GM23338 (cell line): Measurements from ENCODE around the gene PDE3B. TPM values are rescaled to one million over a fixed set of nuclear protein-coding genes. Genes with fewer than 3 reads are reported as not detected.

Source experiments
- ATAC-seq: fragments of 200-7000 bp; cut with Tn5 transposase; 3 replicates; pipeline ENCODE4 v1.9.1; 2020
- DNase-seq: peaks from one replicate; pipeline ENCODE4 v3.0.0-alpha.2; 2015; ENCODE audit warnings: low spot score
- H2AFZ ChIP-seq: fragments of 200-600 bp; sonication (generic); 2 replicates; pipeline ENCODE4 v1.8.0; 2016; ENCODE audit warnings: antibody characterized with exemption, mild to moderate bottlenecking, moderate library complexity
- H3F3A ChIP-seq: fragments of 200-600 bp; sonication (generic); replicated peaks from 2 replicates; pipeline ENCODE4 v1.8.0; 2017; ENCODE audit warnings: antibody characterized with exemption, mixed run types, low read depth
- H3K27ac ChIP-seq: fragments of 200-600 bp; sonication (generic); 2 replicates; pipeline ENCODE4 v1.6.1; 2016; ENCODE audit warnings: low read depth
- H3K27me3 ChIP-seq: fragments of 200-600 bp; sonication (generic); 2 replicates; pipeline ENCODE4 v1.8.0; 2016; ENCODE audit warnings: mild to moderate bottlenecking, mixed run types, moderate library complexity; ENCODE audit not compliant: insufficient read depth
- H3K36me3 ChIP-seq: fragments of 200-600 bp; sonication (generic); 2 replicates; pipeline ENCODE4 v1.8.0; 2016; ENCODE audit warnings: mild to moderate bottlenecking; ENCODE audit not compliant: insufficient read depth
- H3K4me1 ChIP-seq: fragments of 200-600 bp; sonication (generic); 2 replicates; pipeline ENCODE4 v1.8.0; 2016; ENCODE audit warnings: mild to moderate bottlenecking, moderate library complexity; ENCODE audit not compliant: insufficient read depth
- H3K4me2 ChIP-seq: fragments of 200-600 bp; sonication (generic); 2 replicates; pipeline ENCODE4 v1.7.1; 2017; ENCODE audit warnings: mixed run types
- H3K4me3 ChIP-seq: fragments of 200-600 bp; sonication (generic); 2 replicates; pipeline ENCODE4 v1.6.1; 2016; ENCODE audit warnings: mixed run types
- H3K79me2 ChIP-seq: fragments of 200-600 bp; sonication (generic); replicated peaks from 2 replicates; pipeline ENCODE4 v1.8.0; 2017; ENCODE audit warnings: mild to moderate bottlenecking; ENCODE audit not compliant: insufficient read depth
- H3K9me2 ChIP-seq: fragments of 200-600 bp; sonication (generic); 2 replicates; pipeline ENCODE4 v1.8.0; 2017; ENCODE audit not compliant: insufficient read depth
- H4K20me1 ChIP-seq: fragments of 200-600 bp; sonication (generic); replicated peaks from 2 replicates; pipeline ENCODE4 v1.8.0; 2017; ENCODE audit warnings: mild to moderate bottlenecking; ENCODE audit not compliant: insufficient read depth
- H3K27ac Mint-ChIP-seq: 2 replicates; pipeline ENCODE4 v1.8.0; 2020; ENCODE audit warnings: inconsistent platforms, mild to moderate bottlenecking, moderate library complexity, mixed read lengths
- H3K27me3 Mint-ChIP-seq: 3 replicates; pipeline ENCODE4 v1.8.0; 2022; ENCODE audit warnings: low read depth, mild to moderate bottlenecking, moderate library complexity, mixed read lengths, inconsistent platforms; ENCODE audit not compliant: insufficient read depth, poor library complexity
- H3K36me3 Mint-ChIP-seq: 3 replicates; pipeline ENCODE4 v1.8.0; 2021; ENCODE audit warnings: low read depth, mild to moderate bottlenecking, inconsistent platforms, moderate library complexity, mixed read lengths
- H3K4me1 Mint-ChIP-seq: 3 replicates; pipeline ENCODE4 v1.8.0; 2020; ENCODE audit warnings: mild to moderate bottlenecking, inconsistent platforms, mixed read lengths
- H3K4me3 Mint-ChIP-seq: 3 replicates; pipeline ENCODE4 v1.8.0; 2021; ENCODE audit warnings: moderate library complexity, mild to moderate bottlenecking, inconsistent platforms, mixed read lengths
- H3K9me3 Mint-ChIP-seq: 3 replicates; pipeline ENCODE4 v1.8.0; 2020; ENCODE audit warnings: moderate library complexity, mild to moderate bottlenecking, inconsistent platforms, mixed read lengths
- CREB1 ChIP-seq: fragments of 250-450 bp; sonication (Bioruptor Pico); IDR thresholded peaks from 2 replicates; pipeline ENCODE4 v1.5.0; 2020; ENCODE audit warnings: low read depth, mild to moderate bottlenecking, moderate library complexity
- EZH2 ChIP-seq: fragments of 200-600 bp; sonication (generic); IDR thresholded peaks from one replicate; pipeline ENCODE4 v1.8.0; 2017; ENCODE audit warnings: antibody characterized with exemption, mild to moderate bottlenecking, low read depth; ENCODE audit not compliant: unreplicated experiment
- JUNB ChIP-seq: IDR thresholded peaks from one replicate; pipeline ENCODE4 v1.6.1; 2016; ENCODE audit warnings: antibody characterized with exemption; ENCODE audit not compliant: unreplicated experiment
- POLR2AphosphoS5 ChIP-seq: IDR thresholded peaks from 2 replicates; pipeline ENCODE4 v1.6.1; 2016; ENCODE audit warnings: antibody characterized with exemption, low read depth
- ZNF114 ChIP-seq: fragments of 250-450 bp; sonication (Bioruptor Pico); IDR thresholded peaks from 2 replicates; pipeline ENCODE4 v1.5.0; 2020; ENCODE audit warnings: mild to moderate bottlenecking, moderate library complexity
- ZNF331 ChIP-seq: fragments of 250-450 bp; sonication (Bioruptor Pico); IDR thresholded peaks from 2 replicates; pipeline ENCODE4 v1.5.0; 2020; ENCODE audit warnings: low read depth, mild to moderate bottlenecking, moderate library complexity
- polyA plus RNA-seq: library from polyadenylated mRNA; unstranded; fragments of >200 nt; fragmentation: Nextera tagmentation; extraction: Ambion mirVana; gene quantifications from 2 replicates; pipeline ENCODE4 v1.2.1, GENCODE V29; 2016
- total RNA-seq: library from RNA; depleted of rRNA; stranded (reverse); fragments of >200 nt; shearing (Covaris generic); gene quantifications from 2 replicates; pipeline ENCODE4 v1.2.3, GENCODE V29; 2014
- TF ChIP-seq, protein P1 (sequence below), 2 experiments: fragments of 200-600 bp in 1 of 2; sonication (generic) in 1 of 2; conservative IDR thresholded peaks; 2 replicates each; pipeline versions ENCODE4 v1.5.1 to v1.6.1; 2016 to 2017; ENCODE audit warnings: antibody characterized with exemption in 2 of 2, low read depth in 2 of 2, mild to moderate bottlenecking in 2 of 2, moderate library complexity in 1 of 2
- TF ChIP-seq, protein P2 (sequence below): fragments of 250-450 bp; sonication (Bioruptor Pico); IDR thresholded peaks from 2 replicates; pipeline ENCODE4 v1.5.0; 2020; ENCODE audit warnings: mild to moderate bottlenecking, moderate library complexity

The PDE3B gene
- total and polyA plus RNA-seq, 2 experiments from 2014 or later: 4.3 to 21.3 TPM

DNA sequence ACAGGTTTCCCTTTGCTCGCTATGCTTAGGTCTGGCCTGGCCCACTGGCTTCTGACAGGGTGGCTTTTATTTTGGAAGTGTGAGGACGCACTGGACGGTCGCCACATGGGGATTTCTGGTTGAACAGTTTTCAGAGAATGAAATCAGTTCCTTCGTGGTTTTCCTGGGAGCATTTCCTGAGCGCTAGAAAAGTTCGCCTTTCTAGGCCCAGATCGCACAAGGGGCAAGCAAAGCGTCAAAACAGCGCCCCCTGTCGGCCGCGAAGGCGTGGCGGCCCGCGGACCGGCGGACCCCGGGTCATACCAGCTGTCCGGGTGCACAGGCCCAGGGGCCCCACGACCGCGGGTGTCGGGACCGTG, 261.1 kb downstream of the PDE3B start:
- peak overlapping the region; percentile 79 for H3K4me3 ChIP-seq
- H3K27me3 Mint-ChIP-seq: peaks cover 23% of the 10 kb centered on the region
- no peaks in the 10 kb centered on the region; the same call in 1 of the 2 replicates for H3F3A ChIP-seq
- DNase-seq (peak; percentile 87), ATAC-seq (peak; percentile 62)
- H3K4me1 Mint-ChIP-seq: peaks cover 16% of the 10 kb centered on the region
- no peaks in the 10 kb centered on the region for H3K36me3 Mint-ChIP-seq
- no peak for TF ChIP-seq ZNF331 (CRISPR knock-in tag)
- TF ChIP-seq POLR2AphosphoS5: 0 out of 2 replicates have a peak, but pooled peaks have one; percentile 8
- TF ChIP-seq, protein P1, sequence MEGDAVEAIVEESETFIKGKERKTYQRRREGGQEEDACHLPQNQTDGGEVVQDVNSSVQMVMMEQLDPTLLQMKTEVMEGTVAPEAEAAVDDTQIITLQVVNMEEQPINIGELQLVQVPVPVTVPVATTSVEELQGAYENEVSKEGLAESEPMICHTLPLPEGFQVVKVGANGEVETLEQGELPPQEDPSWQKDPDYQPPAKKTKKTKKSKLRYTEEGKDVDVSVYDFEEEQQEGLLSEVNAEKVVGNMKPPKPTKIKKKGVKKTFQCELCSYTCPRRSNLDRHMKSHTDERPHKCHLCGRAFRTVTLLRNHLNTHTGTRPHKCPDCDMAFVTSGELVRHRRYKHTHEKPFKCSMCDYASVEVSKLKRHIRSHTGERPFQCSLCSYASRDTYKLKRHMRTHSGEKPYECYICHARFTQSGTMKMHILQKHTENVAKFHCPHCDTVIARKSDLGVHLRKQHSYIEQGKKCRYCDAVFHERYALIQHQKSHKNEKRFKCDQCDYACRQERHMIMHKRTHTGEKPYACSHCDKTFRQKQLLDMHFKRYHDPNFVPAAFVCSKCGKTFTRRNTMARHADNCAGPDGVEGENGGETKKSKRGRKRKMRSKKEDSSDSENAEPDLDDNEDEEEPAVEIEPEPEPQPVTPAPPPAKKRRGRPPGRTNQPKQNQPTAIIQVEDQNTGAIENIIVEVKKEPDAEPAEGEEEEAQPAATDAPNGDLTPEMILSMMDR (conservative IDR thresholded peaks at IDR 0.05; ENCODE audit: low read depth in 2 of 2): peak; percentile 82 to 89
- H3K27ac Mint-ChIP-seq: no peak overlapping the region
- no peaks in the 10 kb centered on the region for H3K4me1 ChIP-seq
- H3K9me3 Mint-ChIP-seq: no peaks in the 10 kb centered on the region
- no peaks in the 10 kb centered on the region for H3K9me2 ChIP-seq
- H3K4me3 Mint-ChIP-seq: peak overlapping the region; percentile 92
- H4K20me1 ChIP-seq: no peaks in the 10 kb centered on the region
- no peaks in the 10 kb centered on the region for H3K36me3 ChIP-seq
- H3K4me2 ChIP-seq: peak overlapping the region; percentile 96
- H3K27me3 ChIP-seq: peaks cover 11% of the 10 kb centered on the region
- no peaks in the 10 kb centered on the region for H3K79me2 ChIP-seq
- H2AFZ ChIP-seq: peak overlapping the region; percentile 99
- no peak overlapping the region; the same call in 1 of the 2 replicates for H3K27ac ChIP-seq

DNA sequence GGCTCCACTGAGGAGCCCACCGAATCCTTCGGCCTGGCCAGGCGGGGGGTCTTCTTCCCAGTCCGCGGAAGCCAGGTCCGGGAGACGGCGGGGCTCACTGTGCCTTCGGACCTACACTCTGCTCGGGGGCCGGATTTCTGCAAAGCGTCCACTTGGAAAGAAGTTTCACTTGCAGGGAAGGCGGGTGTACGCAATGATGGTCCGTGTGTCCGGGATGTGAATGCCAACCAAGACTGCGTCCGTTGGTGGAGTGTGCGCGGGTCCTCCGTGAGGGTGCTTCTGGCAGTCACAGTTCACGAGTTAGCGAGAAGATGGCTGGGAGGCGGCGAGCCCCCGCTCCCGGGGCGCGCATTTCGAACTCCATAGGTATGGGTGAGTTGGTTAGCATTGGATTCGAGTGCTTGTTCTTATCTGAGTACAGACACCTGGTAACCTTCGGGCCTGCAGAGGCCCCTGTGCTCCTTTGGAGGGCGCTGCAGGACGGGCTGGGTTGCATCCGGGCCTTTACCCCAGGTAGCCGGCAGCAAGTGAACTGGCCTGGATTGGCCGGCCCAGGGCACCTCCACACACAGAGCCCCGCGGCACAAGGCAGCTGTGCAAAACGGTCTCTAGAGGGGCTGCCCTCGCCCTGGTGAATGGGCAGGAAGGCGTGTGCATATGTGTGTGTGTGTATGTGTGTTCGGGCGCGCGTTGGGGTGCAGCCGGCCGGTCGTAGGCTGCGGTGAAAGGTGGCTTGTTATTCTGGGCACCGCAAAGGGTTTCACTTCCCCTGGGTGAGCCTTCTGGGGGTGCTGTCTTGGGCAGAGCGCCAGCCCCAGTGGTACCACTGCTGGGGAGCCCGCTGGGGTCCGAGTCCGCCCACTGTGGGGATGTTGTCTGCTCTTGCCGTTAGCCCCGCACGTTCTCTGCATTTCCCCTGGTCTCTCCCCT, 261.8 kb downstream of the PDE3B start:
- peak overlapping the region; percentile 92 for H3K4me3 Mint-ChIP-seq
- Histone ChIP-seq H3K4me2 (peak overlapping the region; percentile 96), H3K27me3 (peaks cover 11% of the 10 kb centered on the region), H3K36me3 (no peaks in the 10 kb centered on the region), H3K9me2 (no peaks in the 10 kb centered on the region), H3K27ac (no peak overlapping the region), H2AFZ (peak overlapping the region; percentile 99), H3F3A (no peaks in the 10 kb centered on the region; the same call in 1 of the 2 replicates), H3K79me2 (no peaks in the 10 kb centered on the region), H3K4me3 (peak overlapping the region; percentile 79), H3K4me1 (no peaks in the 10 kb centered on the region), H4K20me1 (no peaks in the 10 kb centered on the region)
- peaks cover 16% of the 10 kb centered on the region for H3K4me1 Mint-ChIP-seq
- peak overlapping the region; percentile 81 for H3K27ac Mint-ChIP-seq
- no peaks in the 10 kb centered on the region for H3K36me3 Mint-ChIP-seq
- H3K9me3 Mint-ChIP-seq: no peaks in the 10 kb centered on the region
- DNase-seq (peak; percentile 93), ATAC-seq (peak; percentile 81)
- H3K27me3 Mint-ChIP-seq: peaks cover 23% of the 10 kb centered on the region
- TF ChIP-seq CREB1 (CRISPR knock-in tag) (no peak), ZNF114 (no peak), EZH2 (no peak), POLR2AphosphoS5 (peak; percentile 76), JUNB (no peak)
- TF ChIP-seq, protein P2, sequence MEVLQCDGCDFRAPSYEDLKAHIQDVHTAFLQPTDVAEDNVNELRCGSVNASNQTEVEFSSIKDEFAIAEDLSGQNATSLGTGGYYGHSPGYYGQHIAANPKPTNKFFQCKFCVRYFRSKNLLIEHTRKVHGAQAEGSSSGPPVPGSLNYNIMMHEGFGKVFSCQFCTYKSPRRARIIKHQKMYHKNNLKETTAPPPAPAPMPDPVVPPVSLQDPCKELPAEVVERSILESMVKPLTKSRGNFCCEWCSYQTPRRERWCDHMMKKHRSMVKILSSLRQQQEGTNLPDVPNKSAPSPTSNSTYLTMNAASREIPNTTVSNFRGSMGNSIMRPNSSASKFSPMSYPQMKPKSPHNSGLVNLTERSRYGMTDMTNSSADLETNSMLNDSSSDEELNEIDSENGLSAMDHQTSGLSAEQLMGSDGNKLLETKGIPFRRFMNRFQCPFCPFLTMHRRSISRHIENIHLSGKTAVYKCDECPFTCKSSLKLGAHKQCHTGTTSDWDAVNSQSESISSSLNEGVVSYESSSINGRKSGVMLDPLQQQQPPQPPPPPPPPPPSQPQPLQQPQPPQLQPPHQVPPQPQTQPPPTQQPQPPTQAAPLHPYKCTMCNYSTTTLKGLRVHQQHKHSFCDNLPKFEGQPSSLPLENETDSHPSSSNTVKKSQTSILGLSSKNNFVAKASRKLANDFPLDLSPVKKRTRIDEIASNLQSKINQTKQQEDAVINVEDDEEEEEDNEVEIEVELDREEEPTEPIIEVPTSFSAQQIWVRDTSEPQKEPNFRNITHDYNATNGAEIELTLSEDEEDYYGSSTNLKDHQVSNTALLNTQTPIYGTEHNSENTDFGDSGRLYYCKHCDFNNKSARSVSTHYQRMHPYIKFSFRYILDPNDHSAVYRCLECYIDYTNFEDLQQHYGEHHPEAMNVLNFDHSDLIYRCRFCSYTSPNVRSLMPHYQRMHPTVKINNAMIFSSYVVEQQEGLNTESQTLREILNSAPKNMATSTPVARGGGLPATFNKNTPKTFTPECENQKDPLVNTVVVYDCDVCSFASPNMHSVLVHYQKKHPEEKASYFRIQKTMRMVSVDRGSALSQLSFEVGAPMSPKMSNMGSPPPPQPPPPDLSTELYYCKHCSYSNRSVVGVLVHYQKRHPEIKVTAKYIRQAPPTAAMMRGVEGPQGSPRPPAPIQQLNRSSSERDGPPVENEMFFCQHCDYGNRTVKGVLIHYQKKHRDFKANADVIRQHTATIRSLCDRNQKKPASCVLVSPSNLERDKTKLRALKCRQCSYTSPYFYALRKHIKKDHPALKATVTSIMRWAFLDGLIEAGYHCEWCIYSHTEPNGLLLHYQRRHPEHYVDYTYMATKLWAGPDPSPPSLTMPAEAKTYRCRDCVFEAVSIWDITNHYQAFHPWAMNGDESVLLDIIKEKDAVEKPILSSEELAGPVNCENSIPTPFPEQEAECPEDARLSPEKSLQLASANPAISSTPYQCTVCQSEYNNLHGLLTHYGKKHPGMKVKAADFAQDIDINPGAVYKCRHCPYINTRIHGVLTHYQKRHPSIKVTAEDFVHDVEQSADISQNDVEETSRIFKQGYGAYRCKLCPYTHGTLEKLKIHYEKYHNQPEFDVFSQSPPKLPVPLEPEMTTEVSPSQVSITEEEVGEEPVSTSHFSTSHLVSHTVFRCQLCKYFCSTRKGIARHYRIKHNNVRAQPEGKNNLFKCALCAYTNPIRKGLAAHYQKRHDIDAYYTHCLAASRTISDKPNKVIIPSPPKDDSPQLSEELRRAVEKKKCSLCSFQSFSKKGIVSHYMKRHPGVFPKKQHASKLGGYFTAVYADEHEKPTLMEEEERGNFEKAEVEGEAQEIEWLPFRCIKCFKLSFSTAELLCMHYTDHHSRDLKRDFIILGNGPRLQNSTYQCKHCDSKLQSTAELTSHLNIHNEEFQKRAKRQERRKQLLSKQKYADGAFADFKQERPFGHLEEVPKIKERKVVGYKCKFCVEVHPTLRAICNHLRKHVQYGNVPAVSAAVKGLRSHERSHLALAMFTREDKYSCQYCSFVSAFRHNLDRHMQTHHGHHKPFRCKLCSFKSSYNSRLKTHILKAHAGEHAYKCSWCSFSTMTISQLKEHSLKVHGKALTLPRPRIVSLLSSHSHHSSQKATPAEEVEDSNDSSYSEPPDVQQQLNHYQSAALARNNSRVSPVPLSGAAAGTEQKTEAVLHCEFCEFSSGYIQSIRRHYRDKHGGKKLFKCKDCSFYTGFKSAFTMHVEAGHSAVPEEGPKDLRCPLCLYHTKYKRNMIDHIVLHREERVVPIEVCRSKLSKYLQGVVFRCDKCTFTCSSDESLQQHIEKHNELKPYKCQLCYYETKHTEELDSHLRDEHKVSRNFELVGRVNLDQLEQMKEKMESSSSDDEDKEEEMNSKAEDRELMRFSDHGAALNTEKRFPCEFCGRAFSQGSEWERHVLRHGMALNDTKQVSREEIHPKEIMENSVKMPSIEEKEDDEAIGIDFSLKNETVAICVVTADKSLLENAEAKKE (CRISPR knock-in tag): no peak
- TF ChIP-seq, protein P1 (conservative IDR thresholded peaks at IDR 0.05; ENCODE audit: low read depth in 2 of 2): peak; percentile 58 to 81
